Caco-2 (cell line): Measurements from ENCODE around the gene PITX3. TPM values are rescaled to one million over a fixed set of nuclear protein-coding genes. Genes with fewer than 3 reads are reported as not detected.

Experiments used
- BruUV-seq: library from RNA; stranded (reverse); fragments of 400-500 nt; replicated peaks from 2 replicates; lab custom pipeline; 2021; lab: Mats Ljungman, UMichigan
- CTCF ChIA-PET: fragments of 300-600 bp; sonication (Branson Sonifier 250); formaldehyde crosslinking; loops from one replicate; lab custom pipeline; 2022; ENCODE audit warnings: antibody characterized with exemption; lab: Charles Lee
- POLR2A ChIA-PET: fragments of 300-600 bp; sonication (Branson Sonifier 250); formaldehyde crosslinking; loops from one replicate; lab custom pipeline; 2022; ENCODE audit warnings: antibody characterized with exemption; lab: Charles Lee
- DNase-seq, 2 experiments: peaks; one replicate each; pipeline versions ENCODE4 v3.0.0 to v3.0.0-alpha.2; 2020 to 2022
- H3K27me3 ChIP-seq: replicated peaks from 2 replicates; pipeline ENCODE4 v1.6.0; 2011; ENCODE audit warnings: low read length; ENCODE audit not compliant: control insufficient read depth, insufficient read depth
- H3K36me3 ChIP-seq: 2 replicates; pipeline ENCODE4 v1.5.1; 2011; ENCODE audit warnings: low read length; ENCODE audit not compliant: control insufficient read depth, insufficient read depth
- H3K4me1 ChIP-seq: fragments of 250-450 bp; sonication (Bioruptor Pico); 2 replicates; pipeline ENCODE4 v1.5.1; 2020; ENCODE audit warnings: mild to moderate bottlenecking
- H3K4me3 ChIP-seq: 2 replicates; pipeline ENCODE4 v1.5.1; 2011; ENCODE audit warnings: low read depth, mild to moderate bottlenecking, control low read depth, low read length
- H3K9me3 ChIP-seq: fragments of 250-450 bp; sonication (Bioruptor Pico); 2 replicates; pipeline ENCODE4 v1.5.1; 2020; ENCODE audit warnings: mild to moderate bottlenecking, moderate library complexity
- H3K27ac Mint-ChIP-seq: one replicate; pipeline ENCODE4 v1.8.0; 2022; ENCODE audit warnings: mixed read lengths; ENCODE audit not compliant: unreplicated experiment
- H3K27me3 Mint-ChIP-seq: one replicate; pipeline ENCODE4 v1.8.0; 2022; ENCODE audit warnings: mixed read lengths; ENCODE audit not compliant: insufficient read depth, unreplicated experiment
- H3K36me3 Mint-ChIP-seq: one replicate; pipeline ENCODE4 v1.8.0; 2022; ENCODE audit warnings: mild to moderate bottlenecking, mixed read lengths; ENCODE audit not compliant: insufficient read depth, unreplicated experiment
- H3K4me1 Mint-ChIP-seq: one replicate; pipeline ENCODE4 v1.8.0; 2022; ENCODE audit warnings: low read depth, mixed read lengths; ENCODE audit not compliant: unreplicated experiment
- H3K4me3 Mint-ChIP-seq: one replicate; pipeline ENCODE4 v1.8.0; 2022; ENCODE audit warnings: mild to moderate bottlenecking, moderate library complexity, mixed read lengths; ENCODE audit not compliant: unreplicated experiment
- H3K9me3 Mint-ChIP-seq: one replicate; pipeline ENCODE4 v1.8.0; 2022; ENCODE audit warnings: mixed read lengths; ENCODE audit not compliant: unreplicated experiment
- intact Hi-C: fragments of 100-400 bp; cut with micrococcal nuclease; formaldehyde crosslinking; loops from one replicate; pipeline ENCODE4 v1.10.0; 2022; ENCODE audit not compliant: unreplicated experiment
- total RNA-seq: library from RNA; stranded (reverse); gene quantifications from 2 replicates; pipeline ENCODE4 v1.2.3, GENCODE V29; 2022
- TF ChIP-seq, protein P1 (sequence below), 2 experiments: fragments of 200-600 bp in 1 of 2; IDR thresholded peaks; 1 replicate in 1 of 2; 2 replicates in 1 of 2; pipeline versions ENCODE4 v1.5.1 to v1.8.0; 2011 to 2022; ENCODE audit warnings: antibody characterized with exemption in 1 of 2, control low read depth in 1 of 2, inconsistent platforms in 1 of 2, low read depth in 1 of 2, low read length in 1 of 2, mild to moderate bottlenecking in 1 of 2, moderate library complexity in 1 of 2; ENCODE audit not compliant: insufficient read depth in 1 of 2, severe bottlenecking in 1 of 2, unreplicated experiment in 1 of 2

The PITX3 gene
- total RNA-seq, 1 experiment from 2014 or later: not detected

DNA sequence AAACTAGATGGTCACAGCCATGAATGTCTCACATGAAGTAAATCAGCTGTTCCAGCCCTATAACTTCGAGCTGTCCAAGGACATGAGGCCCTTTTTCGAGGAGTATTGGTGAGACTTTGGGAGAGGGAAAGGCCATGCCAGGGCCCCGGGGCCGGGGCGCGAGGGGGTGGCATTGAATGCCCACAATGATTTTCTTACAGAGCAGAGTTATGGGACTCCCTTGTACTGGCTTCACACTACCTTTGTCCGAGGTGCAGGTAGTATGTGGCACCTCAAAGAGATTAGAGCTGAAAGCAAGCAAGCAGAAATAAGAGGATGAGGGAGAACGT is 14.8 kb downstream of the PITX3 start:
- BruUV-seq: TSS peak; percentile 35
- H3K27me3 Mint-ChIP-seq: peaks cover 17% of the 10 kb centered on the region
- peak overlapping the region; percentile 44 for H3K4me3 ChIP-seq

DNA sequence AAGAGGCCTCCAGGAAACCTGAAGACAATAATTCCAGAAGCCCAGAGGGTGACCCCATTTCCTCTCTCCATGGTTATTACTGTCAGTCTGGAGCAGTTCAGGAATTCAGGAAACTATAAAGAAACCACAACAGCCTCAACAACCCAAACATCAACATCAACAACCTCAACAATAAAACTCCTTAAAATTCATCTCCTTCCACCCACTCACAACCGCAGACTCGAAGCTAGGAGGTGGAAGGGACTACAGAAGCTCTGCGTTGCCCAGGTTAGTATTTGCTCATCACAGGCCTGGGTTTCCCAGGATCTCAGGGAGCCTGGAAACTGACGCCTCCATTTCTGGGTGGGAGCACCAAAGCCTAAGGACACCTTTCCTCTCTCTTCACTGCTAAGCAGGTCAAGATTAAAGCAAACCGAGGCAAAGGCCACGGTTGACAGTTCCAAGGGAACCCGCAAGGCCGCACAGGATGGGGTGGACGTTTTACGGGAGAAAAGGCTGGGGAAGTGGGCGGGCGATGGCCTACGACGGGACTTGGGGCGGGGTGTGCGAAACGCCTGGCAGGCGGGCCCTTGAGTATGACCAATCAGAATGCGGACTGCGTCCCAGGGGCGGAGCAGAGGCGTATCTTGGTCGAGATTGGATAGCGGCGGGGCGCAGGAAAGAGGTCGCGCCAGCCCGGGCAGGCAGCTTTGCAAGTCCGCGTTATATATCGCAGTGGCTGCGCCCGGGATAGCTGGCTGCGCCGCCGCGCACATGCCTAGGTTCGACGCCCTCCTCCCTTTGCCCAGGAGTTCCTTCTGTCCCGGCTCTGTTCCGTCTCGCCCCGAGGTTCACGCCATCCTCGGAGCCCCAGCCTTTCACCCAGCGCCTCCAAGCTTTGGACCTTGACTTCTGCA is 15.4 kb downstream of the PITX3 start, which contains the start of gene ELOVL3:
ELOVL3 (plus strand) TSS at position 654 of the 896 bp plus-strand sequence. CDS start 250 bp downstream, outside the sequence.
- TF ChIP-seq, protein P1, sequence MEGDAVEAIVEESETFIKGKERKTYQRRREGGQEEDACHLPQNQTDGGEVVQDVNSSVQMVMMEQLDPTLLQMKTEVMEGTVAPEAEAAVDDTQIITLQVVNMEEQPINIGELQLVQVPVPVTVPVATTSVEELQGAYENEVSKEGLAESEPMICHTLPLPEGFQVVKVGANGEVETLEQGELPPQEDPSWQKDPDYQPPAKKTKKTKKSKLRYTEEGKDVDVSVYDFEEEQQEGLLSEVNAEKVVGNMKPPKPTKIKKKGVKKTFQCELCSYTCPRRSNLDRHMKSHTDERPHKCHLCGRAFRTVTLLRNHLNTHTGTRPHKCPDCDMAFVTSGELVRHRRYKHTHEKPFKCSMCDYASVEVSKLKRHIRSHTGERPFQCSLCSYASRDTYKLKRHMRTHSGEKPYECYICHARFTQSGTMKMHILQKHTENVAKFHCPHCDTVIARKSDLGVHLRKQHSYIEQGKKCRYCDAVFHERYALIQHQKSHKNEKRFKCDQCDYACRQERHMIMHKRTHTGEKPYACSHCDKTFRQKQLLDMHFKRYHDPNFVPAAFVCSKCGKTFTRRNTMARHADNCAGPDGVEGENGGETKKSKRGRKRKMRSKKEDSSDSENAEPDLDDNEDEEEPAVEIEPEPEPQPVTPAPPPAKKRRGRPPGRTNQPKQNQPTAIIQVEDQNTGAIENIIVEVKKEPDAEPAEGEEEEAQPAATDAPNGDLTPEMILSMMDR (IDR thresholded peaks at IDR 0.05; ENCODE audit: insufficient read depth in 1 of 2, low read depth in 1 of 2, low read length in 1 of 2, severe bottlenecking in 1 of 2, unreplicated experiment in 1 of 2): no peak
- no TSS peak for BruUV-seq
- ChIA-PET CTCF (interaction anchor here (0.5 to 2.7 kb wide), 14 partner anchors 16 to 358 kb away, joined by 3 to 20 read pairs (median 5); partner anchors contain the start of genes GBF1 and PITX3), POLR2A (interaction anchor here (2.6 kb wide), 1 partner anchor 19 kb away, joined by 12 read pairs; the partner anchor contains the start of gene GBF1)
- H3K4me1 Mint-ChIP-seq: peaks cover 6% of the 10 kb centered on the region
- no peaks in the 10 kb centered on the region for H3K36me3 Mint-ChIP-seq
- Histone ChIP-seq H3K9me3 (no peaks in the 10 kb centered on the region), H3K4me1 (peaks cover 13% of the 10 kb centered on the region), H3K36me3 (no peaks in the 10 kb centered on the region), H3K4me3 (peak within 1 kb of the TSS; percentile 44), H3K27me3 (no peaks in the 10 kb centered on the region; the same call in 1 of the 2 replicates)
- intact Hi-C loops: loop anchor here (1.0 to 5.0 kb wide), 3 partner anchors 57 to 356 kb away; no protein-coding TSS in a partner anchor
- H3K27ac Mint-ChIP-seq: peak within 1 kb of the TSS; percentile 7
- H3K9me3 Mint-ChIP-seq: no peaks in the 10 kb centered on the region
- peak within 1 kb of the TSS; percentile 73 for H3K4me3 Mint-ChIP-seq
- peaks cover 17% of the 10 kb centered on the region for H3K27me3 Mint-ChIP-seq
- DNase-seq: peak; percentile 96

More for the DNA sequence above, 14.8 kb downstream of the PITX3 start:
- Mint-ChIP-seq H3K4me1 (peaks cover under 1% of the 10 kb centered on the region), H3K36me3 (no peaks in the 10 kb centered on the region), H3K27ac (peak overlapping the region; percentile 7), H3K4me3 (peak overlapping the region; percentile 73), H3K9me3 (no peaks in the 10 kb centered on the region)
- intact Hi-C loops: loop anchor here (1.0 to 5.0 kb wide), 3 partner anchors 57 to 356 kb away; no protein-coding TSS in a partner anchor
- CTCF ChIA-PET: interaction anchor here (1.0 to 2.7 kb wide), 9 partner anchors 19 to 357 kb away, joined by 3 to 20 read pairs (median 5); partner anchors contain the start of gene GBF1
- Histone ChIP-seq H3K27me3 (peaks cover 1% of the 10 kb centered on the region; the same call in 1 of the 2 replicates), H3K9me3 (no peaks in the 10 kb centered on the region), H3K36me3 (no peaks in the 10 kb centered on the region), H3K4me1 (peaks cover 17% of the 10 kb centered on the region)
- TF ChIP-seq, protein P1 (IDR thresholded peaks at IDR 0.05; ENCODE audit: insufficient read depth in 1 of 2, low read depth in 1 of 2, low read length in 1 of 2, severe bottlenecking in 1 of 2, unreplicated experiment in 1 of 2): no peak
- POLR2A ChIA-PET: interaction anchor here (2.6 kb wide), 1 partner anchor 19 kb away, joined by 12 read pairs; the partner anchor contains the start of gene GBF1
- no peak for DNase-seq

DNA sequence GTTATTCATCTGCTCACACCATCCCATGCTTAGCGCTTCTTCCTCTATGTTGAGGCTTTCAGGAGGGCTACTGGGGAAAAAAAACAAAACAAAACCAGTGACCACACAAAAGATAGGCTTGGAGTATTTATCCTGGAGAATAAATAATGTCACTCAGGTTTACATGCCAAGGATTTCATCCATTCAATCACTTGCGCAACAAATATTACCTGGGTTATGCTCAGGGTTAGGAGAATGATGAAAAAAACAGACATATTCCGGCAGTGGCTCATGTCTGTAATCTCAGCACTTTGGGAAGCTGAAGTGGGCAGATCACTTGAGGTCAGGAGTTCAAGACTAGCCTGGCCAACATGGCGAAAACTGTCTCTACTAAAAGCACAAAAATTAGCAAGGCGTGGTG is 18.5 kb downstream of the PITX3 start:
- H3K36me3 Mint-ChIP-seq: no peaks in the 10 kb centered on the region
- H3K27ac Mint-ChIP-seq: no peak overlapping the region
- DNase-seq: no peak
- no peak overlapping the region for H3K4me3 ChIP-seq
- TF ChIP-seq, protein P1 (IDR thresholded peaks at IDR 0.05; ENCODE audit: insufficient read depth in 1 of 2, low read depth in 1 of 2, low read length in 1 of 2, severe bottlenecking in 1 of 2, unreplicated experiment in 1 of 2): no peak
- peaks cover 9% of the 10 kb centered on the region for H3K4me1 ChIP-seq
- no peaks in the 10 kb centered on the region; the same call in 1 of the 2 replicates for H3K27me3 ChIP-seq
- peaks cover 8% of the 10 kb centered on the region for H3K4me1 Mint-ChIP-seq
- no peak overlapping the region for H3K4me3 Mint-ChIP-seq
- POLR2A ChIA-PET: no interaction called here
- H3K27me3 Mint-ChIP-seq: peaks cover 5% of the 10 kb centered on the region
- no peaks in the 10 kb centered on the region for H3K9me3 ChIP-seq
- CTCF ChIA-PET: no interaction called here
- intact Hi-C loops: no loop called here
- no peaks in the 10 kb centered on the region for H3K36me3 ChIP-seq
- no peaks in the 10 kb centered on the region for H3K9me3 Mint-ChIP-seq
- BruUV-seq: no TSS peak
